Right lobe of liver (tissue), 4 donors: ENCODE data around the gene SEMA7A.

ENCODE experiments used
- POLR2A ChIP-seq: fragments of 450-650 bp; IDR thresholded peaks from one replicate; pipeline ENCODE4 v1.6.1; 2017; ENCODE audit warnings: antibody characterized with exemption, mild to moderate bottlenecking
- TF ChIP-seq, protein P1 (sequence below), 4 donors: fragments of 200-600 bp in 3 of 4; fragments of 450-650 bp in 1 of 4; IDR thresholded peaks; one replicate each; pipeline versions ENCODE4 v1.5.1 to v1.8.0; 2016 to 2022; ENCODE audit warnings: antibody characterized with exemption in 4 of 4, mild to moderate bottlenecking in 2 of 4
- donor health status: DM: no; HTN: no; CAD: no.
- donor health status: DM: no; HTN: no; CAD: no.
- donor health status: DM: no; HTN: yes; CAD: no.

DNA sequence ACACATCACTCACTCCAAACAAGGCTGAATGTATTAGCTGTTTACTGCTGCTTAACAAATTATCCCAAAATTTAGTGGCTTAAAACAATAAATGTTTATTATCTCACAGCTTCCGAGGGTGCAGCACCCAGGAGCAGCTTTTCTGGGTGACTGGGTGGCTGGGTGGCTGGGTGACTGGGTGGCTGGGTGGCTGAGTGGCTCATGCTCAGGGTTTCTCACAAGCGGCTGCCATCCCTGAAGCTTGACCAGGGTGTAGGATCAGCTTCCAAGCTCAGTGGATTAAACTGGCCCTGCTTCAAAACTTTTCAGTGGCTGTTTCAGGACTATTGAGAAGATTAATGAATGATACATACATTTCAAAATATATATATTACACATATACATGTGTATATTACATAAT is 64.0 kb downstream of the SEMA7A start:
- TF ChIP-seq, protein P1, sequence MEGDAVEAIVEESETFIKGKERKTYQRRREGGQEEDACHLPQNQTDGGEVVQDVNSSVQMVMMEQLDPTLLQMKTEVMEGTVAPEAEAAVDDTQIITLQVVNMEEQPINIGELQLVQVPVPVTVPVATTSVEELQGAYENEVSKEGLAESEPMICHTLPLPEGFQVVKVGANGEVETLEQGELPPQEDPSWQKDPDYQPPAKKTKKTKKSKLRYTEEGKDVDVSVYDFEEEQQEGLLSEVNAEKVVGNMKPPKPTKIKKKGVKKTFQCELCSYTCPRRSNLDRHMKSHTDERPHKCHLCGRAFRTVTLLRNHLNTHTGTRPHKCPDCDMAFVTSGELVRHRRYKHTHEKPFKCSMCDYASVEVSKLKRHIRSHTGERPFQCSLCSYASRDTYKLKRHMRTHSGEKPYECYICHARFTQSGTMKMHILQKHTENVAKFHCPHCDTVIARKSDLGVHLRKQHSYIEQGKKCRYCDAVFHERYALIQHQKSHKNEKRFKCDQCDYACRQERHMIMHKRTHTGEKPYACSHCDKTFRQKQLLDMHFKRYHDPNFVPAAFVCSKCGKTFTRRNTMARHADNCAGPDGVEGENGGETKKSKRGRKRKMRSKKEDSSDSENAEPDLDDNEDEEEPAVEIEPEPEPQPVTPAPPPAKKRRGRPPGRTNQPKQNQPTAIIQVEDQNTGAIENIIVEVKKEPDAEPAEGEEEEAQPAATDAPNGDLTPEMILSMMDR (IDR thresholded peaks at IDR 0.05): no peak
- TF ChIP-seq POLR2A: no peak
